Measurements from ENCODE around the gene EFCAB12.

DNA sequence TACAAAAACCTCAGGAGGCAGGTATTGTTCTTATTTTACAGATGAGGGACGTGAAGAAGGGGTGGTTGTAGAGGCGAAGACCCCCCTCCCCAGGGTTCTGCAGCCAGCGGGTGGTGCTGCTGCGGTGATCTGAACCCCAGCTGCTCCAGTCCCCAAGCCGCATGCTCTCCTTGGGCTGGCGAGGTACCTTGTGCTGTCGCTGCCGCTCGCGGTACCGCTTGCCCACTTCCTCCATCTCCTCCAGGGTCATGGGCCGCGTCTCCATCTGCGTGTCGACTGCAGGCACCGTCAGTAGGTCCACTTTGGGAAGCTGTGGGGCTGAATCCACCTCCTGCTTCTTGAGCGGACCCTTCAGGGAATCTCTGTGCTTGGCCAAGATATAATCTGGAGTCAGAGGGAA lies 17.5 kb downstream of the EFCAB12 start:
- no peak for TF ChIP-seq ZNF274 (IDR thresholded peaks at IDR 0.05; ENCODE audit: low read depth, low read length)
- no peak for TF ChIP-seq YY1 (IDR thresholded peaks at IDR 0.05; ENCODE audit: insufficient read depth, insufficient read length)
- TF ChIP-seq SUZ12 (IDR thresholded peaks at IDR 0.05; ENCODE audit: extremely low read depth, insufficient read depth, insufficient read length): no peak
